Naive thymus-derived CD4-positive, alpha-beta T cell (primary cell): Measurements from ENCODE around the gene KMO. TPM values are rescaled to one million over a fixed set of nuclear protein-coding genes. Genes with fewer than 3 reads are reported as not detected.

Experiments used
- ATAC-seq: fragments of 150-1000 bp; cut with Tn5 transposase; 2 replicates; pipeline ENCODE4 v1.10.0; 2021; ENCODE audit warnings: mild to moderate bottlenecking, moderate library complexity
- CTCF ChIA-PET: fragments of 350-600 bp; sonication (Branson Sonifier 250); formaldehyde crosslinking; loops from one replicate; lab custom pipeline; 2021; ENCODE audit warnings: antibody characterized with exemption; lab: Charles Lee
- POLR2A ChIA-PET: fragments of 350-600 bp; sonication (Branson Sonifier 250); formaldehyde crosslinking; loops from one replicate; lab custom pipeline; 2021; ENCODE audit warnings: antibody characterized with exemption, inconsistent platforms; lab: Charles Lee
- DNase-seq, 9 donors: peaks; one replicate each; pipeline versions ENCODE4 v3.0.0 to v3.0.0-alpha.2; 2020 to 2022; ENCODE audit warnings: mixed read lengths in 1 of 9
- H3K27ac ChIP-seq: one replicate; pipeline ENCODE4 v1.7.0; 2013; ENCODE audit warnings: mild to moderate bottlenecking, low read depth, low read length, moderate library complexity
- H3K27me3 ChIP-seq, 2 donors: one replicate each; pipeline ENCODE4 v1.7.0; 2013; ENCODE audit warnings: low read length in 2 of 2, mild to moderate bottlenecking in 2 of 2, moderate library complexity in 2 of 2; ENCODE audit not compliant: control insufficient read depth in 2 of 2, insufficient read depth in 2 of 2
- H3K36me3 ChIP-seq, 3 experiments: 1 replicate in 2 of 3; 2 replicates in 1 of 3; pipeline ENCODE4 v1.7.0; 2013; ENCODE audit warnings: low read length in 3 of 3, mild to moderate bottlenecking in 3 of 3, moderate library complexity in 1 of 3; ENCODE audit not compliant: insufficient read depth in 3 of 3, control insufficient read depth in 2 of 3
- H3K4me1 ChIP-seq, 2 donors: one replicate each; pipeline ENCODE4 v1.7.0; 2013; ENCODE audit warnings: low read length in 2 of 2, mild to moderate bottlenecking in 2 of 2, moderate library complexity in 1 of 2; ENCODE audit not compliant: control insufficient read depth in 2 of 2, insufficient read depth in 2 of 2
- H3K4me3 ChIP-seq: 2 replicates; pipeline ENCODE4 v1.7.0; 2013; ENCODE audit warnings: mild to moderate bottlenecking, low read length
- H3K9me3 ChIP-seq, 3 experiments: 1 replicate in 2 of 3; 2 replicates in 1 of 3; pipeline ENCODE4 v1.7.0; 2013; ENCODE audit warnings: low read length in 3 of 3; ENCODE audit not compliant: control insufficient read depth in 2 of 3
- H3K27ac Mint-ChIP-seq, 9 donors: one replicate each; pipeline ENCODE4 v1.8.0; 2020 to 2022; ENCODE audit warnings: mixed read lengths in 9 of 9, mild to moderate bottlenecking in 8 of 9, moderate library complexity in 5 of 9, inconsistent platforms in 2 of 9
- H3K27me3 Mint-ChIP-seq, 5 donors: one replicate each; pipeline ENCODE4 v1.8.0; 2021 to 2022; ENCODE audit warnings: mixed read lengths in 5 of 5, mild to moderate bottlenecking in 1 of 5
- H3K36me3 Mint-ChIP-seq, 5 donors: one replicate each; pipeline ENCODE4 v1.8.0; 2020 to 2022; ENCODE audit warnings: mixed read lengths in 5 of 5, mild to moderate bottlenecking in 3 of 5, inconsistent platforms in 1 of 5
- H3K4me1 Mint-ChIP-seq, 7 donors: one replicate each; pipeline ENCODE4 v1.8.0; 2020 to 2022; ENCODE audit warnings: mixed read lengths in 7 of 7, mild to moderate bottlenecking in 3 of 7, inconsistent platforms in 1 of 7
- H3K4me3 Mint-ChIP-seq, 10 donors: one replicate each; pipeline ENCODE4 v1.8.0; 2020 to 2022; ENCODE audit warnings: mild to moderate bottlenecking in 10 of 10, mixed read lengths in 10 of 10, moderate library complexity in 6 of 10, inconsistent platforms in 2 of 10
- H3K9me3 Mint-ChIP-seq, 11 donors: one replicate each; pipeline ENCODE4 v1.8.0; 2020 to 2022; ENCODE audit warnings: mixed read lengths in 11 of 11, mild to moderate bottlenecking in 4 of 11, inconsistent platforms in 1 of 11, moderate library complexity in 1 of 11
- intact Hi-C, 2 donors: fragments of 100-400 bp; cut with micrococcal nuclease; formaldehyde crosslinking; loops; one replicate each; pipeline ENCODE4 v1.15.1; 2023
- polyA plus RNA-seq, 2 donors: library from polyadenylated mRNA; unstranded; fragments of 300-500 nt; fragmentation: Illumina TruSeq; gene quantifications; one replicate each; pipeline ENCODE4 v1.2.3, GENCODE V29; 2021
- total RNA-seq, 6 experiments: library from RNA in 5 of 6; stranded (reverse) in 5 of 6; gene quantifications; 1 replicate in 5 of 6; 2 replicates in 1 of 6; pipeline ENCODE4 v1.2.3 and lab custom pipeline; 2021 to 2026

The KMO gene
- total and polyA plus RNA-seq, 7 experiments from 2014 or later = 0.51 to 3.3 (median 0.82) TPM; not detected in 3

DNA sequence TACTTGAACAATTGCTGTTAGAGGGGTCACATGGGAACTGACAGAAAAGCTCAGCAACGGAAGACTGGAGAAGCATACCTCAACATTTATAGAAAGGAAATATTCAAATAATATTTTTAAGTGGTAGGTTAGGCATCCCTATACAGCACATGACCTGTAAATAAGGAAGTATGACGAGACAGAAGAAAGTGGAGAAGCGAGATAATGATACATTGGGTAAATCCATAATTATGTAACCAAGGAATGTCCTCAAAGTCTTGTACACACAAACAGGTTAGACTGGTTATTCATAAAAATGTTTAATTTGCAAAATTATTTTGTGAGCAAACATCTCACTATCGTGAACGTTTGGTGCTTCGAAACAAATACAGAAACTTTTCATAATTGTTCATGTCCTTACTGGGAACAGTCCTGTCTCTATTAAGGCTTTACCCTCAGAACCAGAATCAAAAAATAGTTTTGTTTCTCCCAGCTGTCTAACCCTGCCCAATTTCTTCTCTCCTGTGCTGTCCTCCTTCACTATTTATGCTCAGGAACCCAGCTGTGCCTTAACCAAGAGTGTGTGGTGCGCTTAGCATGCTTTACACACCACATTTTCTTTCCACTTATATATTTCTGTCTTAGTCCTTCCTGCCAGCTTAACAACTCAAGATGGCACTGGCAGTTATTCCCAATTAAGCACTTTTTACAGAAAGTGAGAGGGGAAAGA lies 10.2 kb downstream of the KMO start:
- Histone ChIP-seq H3K36me3 (no peaks in the 10 kb centered on the region), H3K27me3 (peaks cover 0 to 3% of the 10 kb centered on the region in 2 donors), H3K27ac (no peak overlapping the region), H3K4me1 (no peaks in the 10 kb centered on the region), H3K4me3 (no peak overlapping the region), H3K9me3 (no peaks in the 10 kb centered on the region)
- peaks cover 0 to 4% (median 0%) of the 10 kb centered on the region in 11 donors for H3K9me3 Mint-ChIP-seq
- peaks cover 0 to 5% (median 0%) of the 10 kb centered on the region in 5 donors for H3K36me3 Mint-ChIP-seq
- ATAC-seq = peak; percentile 69
- intact Hi-C loops = no loop called here
- CTCF ChIA-PET = no interaction called here
- H3K4me1 Mint-ChIP-seq = no peaks in the 10 kb centered on the region
- DNase-seq = no peak
- H3K27ac Mint-ChIP-seq = no peak overlapping the region
- peaks cover 2 to 24% (median 9%) of the 10 kb centered on the region in 5 donors for H3K27me3 Mint-ChIP-seq
- POLR2A ChIA-PET = no interaction called here
- H3K4me3 Mint-ChIP-seq = no peak overlapping the region

- Histone ChIP-seq H3K36me3 (no peaks in the 10 kb centered on the region), H3K4me3 (no peak overlapping the region), H3K9me3 (no peaks in the 10 kb centered on the region), H3K27me3 (peaks cover 0 to 3% of the 10 kb centered on the region in 2 donors), H3K27ac (no peak overlapping the region), H3K4me1 (peaks cover 0 to 14% of the 10 kb centered on the region in 2 donors)
- Mint-ChIP-seq H3K9me3 (peaks cover 0 to 7% (median 0%) of the 10 kb centered on the region in 11 donors), H3K4me1 (peaks cover 14 to 32% (median 25%) of the 10 kb centered on the region in 7 donors), H3K27me3 (peaks cover 0 to 16% (median 5%) of the 10 kb centered on the region in 5 donors), H3K4me3 (no peak overlapping the region), H3K36me3 (peaks cover 0 to 5% (median 0%) of the 10 kb centered on the region in 5 donors), H3K27ac (no peak overlapping the region)
- DNase-seq (no peak), ATAC-seq (no peak)
- CTCF ChIA-PET = no interaction called here
- intact Hi-C loops = no loop called here
- POLR2A ChIA-PET = no interaction called here
Observed at GRCh38 chr1:241548008-241548407, 15.8 kb downstream of the KMO start.

- no peak overlapping the region for H3K4me3 Mint-ChIP-seq
- H3K4me1 Mint-ChIP-seq = peaks cover 14 to 36% (median 25%) of the 10 kb centered on the region in 7 donors
- Histone ChIP-seq H3K27ac (no peak overlapping the region), H3K9me3 (no peaks in the 10 kb centered on the region), H3K4me1 (peaks cover 0 to 14% of the 10 kb centered on the region in 2 donors), H3K4me3 (no peak overlapping the region), H3K36me3 (no peaks in the 10 kb centered on the region), H3K27me3 (no peaks in the 10 kb centered on the region)
- POLR2A ChIA-PET = interaction anchor here (0.6 kb wide), 1 partner anchor 126 kb away, joined by 7 read pairs; no protein-coding TSS in a partner anchor
- H3K9me3 Mint-ChIP-seq = peaks cover 0 to 7% (median 0%) of the 10 kb centered on the region in 11 donors
- no peak for ATAC-seq
- peaks cover 0 to 5% (median 0%) of the 10 kb centered on the region in 5 donors for H3K36me3 Mint-ChIP-seq
- DNase-seq = no peak
- CTCF ChIA-PET = interaction anchor here (1.0 kb wide), 1 partner anchor 21 kb away, joined by 4 read pairs; no protein-coding TSS in a partner anchor
- intact Hi-C loops = loop anchor here (2.0 kb wide), 2 partner anchors 32 to 126 kb away; partner anchors contain the start of gene FH (in 1 of the 2)
- H3K27ac Mint-ChIP-seq = peak overlapping the region in 7 of 9 donors; percentile 94 to 98 (median 96)
- peaks cover 0 to 16% (median 5%) of the 10 kb centered on the region in 5 donors for H3K27me3 Mint-ChIP-seq
Observed at GRCh38 chr1:241550318-241550717, 18.1 kb downstream of the KMO start.

DNA sequence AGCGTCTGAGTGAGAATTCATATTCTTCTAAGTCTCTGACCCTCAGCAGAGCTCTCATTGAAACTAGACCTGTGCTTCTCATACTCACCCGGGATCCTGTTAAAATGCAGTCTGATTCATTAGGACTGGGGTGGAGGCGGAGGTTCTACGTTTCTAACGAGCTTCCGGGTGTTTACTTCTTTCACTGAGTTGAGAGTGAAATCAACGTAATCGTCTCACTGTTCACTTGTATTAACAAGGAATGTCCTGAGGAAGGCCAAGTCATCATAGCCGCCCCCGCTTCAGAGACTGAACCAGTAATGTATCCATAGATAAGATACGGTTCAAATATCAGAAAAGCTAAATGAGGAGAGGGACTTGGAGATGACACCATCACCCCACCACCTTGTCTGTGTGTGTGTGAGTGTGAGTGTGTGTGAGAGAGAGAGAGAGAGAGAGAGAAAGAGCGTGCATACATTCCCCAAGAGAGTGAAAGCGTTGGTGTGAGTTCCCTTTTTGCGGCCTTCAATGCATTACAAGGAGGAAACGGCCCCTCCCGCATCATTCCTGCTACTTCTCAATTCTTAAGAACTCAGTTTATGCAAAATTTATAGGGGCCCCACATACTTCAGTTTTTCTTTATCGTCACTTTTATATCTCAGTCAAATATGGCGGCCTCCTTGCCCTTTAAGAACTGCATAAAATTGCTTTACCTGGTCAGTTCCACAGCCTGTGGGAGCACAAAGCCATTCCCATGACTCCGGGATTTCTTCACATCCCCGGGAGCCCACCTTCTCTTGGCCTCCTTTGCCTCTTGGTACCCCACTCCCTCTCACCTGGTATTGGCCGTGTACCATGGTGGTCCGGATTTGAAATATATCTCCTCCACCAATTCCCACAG lies 19.8 kb downstream of the KMO start:
- intact Hi-C loops = loop anchor here (1.0 to 2.0 kb wide), 8 partner anchors 20 to 1703 kb away; partner anchors contain the start of genes FH (in 2 of the 2), CEP170 (in 1 of the 2), CHML (in 1 of the 2) and KMO (in 1 of the 2)
- DNase-seq (peak; percentile 25 to 72 (median 61)), ATAC-seq (peak; percentile 91)
- Histone ChIP-seq H3K36me3 (no peaks in the 10 kb centered on the region), H3K9me3 (no peaks in the 10 kb centered on the region), H3K4me3 (peak overlapping the region; percentile 49), H3K27me3 (no peaks in the 10 kb centered on the region), H3K27ac (peak overlapping the region; percentile 55), H3K4me1 (peaks cover 0 to 14% of the 10 kb centered on the region in 2 donors)
- ChIA-PET POLR2A (interaction anchor here (0.8 to 1.5 kb wide), 6 partner anchors 11 to 89 kb away, joined by 3 to 8 read pairs (median 5); partner anchors contain the start of genes CHML, FH, KMO and OPN3), CTCF (interaction anchor here (0.6 to 1.2 kb wide), 3 partner anchors 11 to 445 kb away, joined by 3 to 5 read pairs (median 5); partner anchors contain the start of gene KMO)
- Mint-ChIP-seq H3K27me3 (peaks cover 0 to 5% (median 0%) of the 10 kb centered on the region in 5 donors), H3K9me3 (peaks cover 0 to 5% (median 0%) of the 10 kb centered on the region in 11 donors), H3K36me3 (peaks cover 0 to 5% (median 0%) of the 10 kb centered on the region in 5 donors), H3K27ac (peak overlapping the region; percentile 93 to 98 (median 96)), H3K4me1 (peaks cover 14 to 36% (median 25%) of the 10 kb centered on the region in 7 donors), H3K4me3 (peak overlapping the region; percentile 83 to 93 (median 88))

DNA sequence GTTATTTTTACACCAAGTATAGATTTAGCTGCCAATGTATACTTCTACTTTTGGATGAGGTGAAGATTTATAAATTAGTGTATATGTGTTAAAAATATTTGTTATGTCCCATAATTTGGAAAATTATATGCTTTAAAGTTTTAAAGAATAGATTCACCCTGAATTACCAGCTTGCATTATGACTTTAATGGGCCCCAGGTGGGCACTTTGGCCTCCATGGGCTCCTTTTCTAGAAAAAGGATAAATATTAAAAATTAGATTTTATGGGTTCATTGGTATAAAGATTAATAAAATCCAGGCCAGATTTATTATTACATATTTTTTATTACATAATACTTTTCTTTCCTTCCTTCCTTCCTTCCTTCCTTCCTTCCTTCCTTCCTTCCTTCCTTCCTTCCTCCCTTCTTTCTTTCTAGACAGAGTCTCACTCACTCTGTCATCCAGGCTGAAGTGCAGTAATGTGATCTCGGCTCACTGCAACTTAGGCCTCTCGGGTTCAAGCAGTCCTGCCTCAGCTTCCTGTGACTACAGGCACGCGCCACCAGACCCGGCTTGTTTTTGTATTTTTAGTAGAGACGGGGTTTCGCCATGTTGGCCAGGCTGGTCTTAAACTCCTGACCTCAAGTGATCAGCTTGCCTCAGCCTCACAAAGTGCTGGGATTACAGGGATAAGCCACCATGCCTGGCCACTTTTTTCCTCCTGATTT lies 21.9 kb downstream of the KMO start:
- Mint-ChIP-seq H3K27ac (peak overlapping the region in 2 of 9 donors; percentile 18 to 64), H3K36me3 (peaks cover 0 to 5% (median 0%) of the 10 kb centered on the region in 5 donors), H3K4me3 (no peak overlapping the region), H3K4me1 (peaks cover 14 to 33% (median 25%) of the 10 kb centered on the region in 7 donors), H3K9me3 (peaks cover 0 to 5% (median 0%) of the 10 kb centered on the region in 11 donors), H3K27me3 (no peaks in the 10 kb centered on the region)
- intact Hi-C loops = no loop called here
- Histone ChIP-seq H3K36me3 (no peaks in the 10 kb centered on the region), H3K27me3 (no peaks in the 10 kb centered on the region), H3K27ac (no peak overlapping the region), H3K4me3 (no peak overlapping the region), H3K9me3 (no peaks in the 10 kb centered on the region), H3K4me1 (peaks cover 0 to 14% of the 10 kb centered on the region in 2 donors)
- DNase-seq (no peak), ATAC-seq (no peak)
- ChIA-PET CTCF (interaction anchor here (0.8 kb wide), 1 partner anchor 72 kb away, joined by 3 read pairs; no protein-coding TSS in a partner anchor), POLR2A (no interaction called here)
